COLO829 (cell line): ENCODE measurements around the gene MYO10.

Source experiments
- DNase-seq: peaks from one replicate; pipeline ENCODE4 v3.0.0; 2012; ENCODE audit warnings: low spot score

The MYO10 gene

GRCh38 chr5:16617274-16617968 lies 318.7 kb downstream of the MYO10 start:
- no peak for DNase-seq

- DNase-seq = no peak
Measured at GRCh38 chr5:16616536-16617273, 319.4 kb downstream of the MYO10 start, which contains the start of gene RETREG1. Gene RETREG1 (minus strand): TSS chr5:16616997. CDS start chr5:16616971, 26 bp downstream.

DNA sequence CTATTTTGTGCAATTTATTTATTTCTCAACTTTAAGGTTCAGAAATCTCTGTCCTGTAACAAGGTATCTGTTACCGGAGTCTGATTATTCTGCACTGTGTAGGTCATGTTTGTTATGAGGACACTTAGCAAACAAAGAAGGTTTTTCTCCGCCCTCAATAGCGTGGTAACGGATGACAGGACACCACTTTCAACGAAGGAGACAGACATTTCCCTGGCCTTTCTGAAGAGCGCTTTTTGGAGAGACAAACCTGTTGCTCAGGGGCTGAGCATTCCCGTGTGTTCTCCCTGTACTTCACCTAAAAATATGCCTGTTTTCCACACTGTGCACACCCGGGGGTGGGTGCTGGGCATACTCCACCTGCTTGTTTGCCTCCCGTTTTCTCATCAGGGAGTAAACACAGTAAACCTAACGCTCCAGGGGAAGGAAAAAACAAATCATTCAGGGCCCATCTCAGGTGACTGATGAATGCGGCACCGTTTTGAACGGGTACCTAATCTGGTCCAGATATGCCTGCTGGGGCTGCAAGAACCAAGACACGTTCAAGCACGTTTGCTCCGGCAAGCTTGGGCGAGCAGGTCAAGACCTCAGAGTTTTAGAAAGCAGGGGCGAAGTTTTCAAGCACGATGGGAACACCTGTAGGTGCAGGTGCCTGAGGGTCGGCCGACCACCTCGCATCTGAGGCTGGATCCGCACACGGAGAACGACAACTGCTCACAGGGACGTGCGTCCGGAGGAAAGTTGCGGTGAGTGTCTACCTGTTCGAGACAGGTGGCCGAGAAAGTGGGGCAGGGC lies 320.1 kb downstream of the MYO10 start:
- no peak for DNase-seq

- DNase-seq = no peak
Measured at GRCh38 chr5:16612007-16612406, 324.1 kb downstream of the MYO10 start.
